Hepatocyte (in vitro differentiated cells): ENCODE measurements around the gene CCDC9.

ENCODE experiments used
- CTCF ChIP-seq: fragments of 200-600 bp; sonication (generic); IDR thresholded peaks from 2 replicates; pipeline ENCODE4 v1.5.1; 2016; ENCODE audit warnings: antibody characterized with exemption, mild to moderate bottlenecking; ENCODE audit not compliant: poor library complexity
- EZH2 ChIP-seq: fragments of 200-600 bp; sonication (generic); IDR thresholded peaks from 2 replicates; pipeline ENCODE4 v1.6.1; 2016; ENCODE audit warnings: antibody characterized with exemption, mild to moderate bottlenecking, borderline replicate concordance
- EZH2phosphoT487 ChIP-seq: fragments of 200-600 bp; sonication (generic); IDR thresholded peaks from one replicate; pipeline ENCODE4 v1.6.1; 2018; ENCODE audit warnings: antibody characterized with exemption, mild to moderate bottlenecking, low read depth, moderate library complexity; ENCODE audit not compliant: unreplicated experiment, severe bottlenecking

GRCh38 chr19:47210689-47211316 lies 45.5 kb upstream of the CCDC9 start:
- TF ChIP-seq CTCF (peak; percentile 72), EZH2 (no peak), EZH2phosphoT487 (no peak)
